HG02642 (cell line): ENCODE data around the gene CABLES1.
"Not testable (repeated sequence)": the region's sequence is repeated elsewhere in the genome, so short reads cannot be mapped to it uniquely, and the experiment has no call there.

Source experiments
- ATAC-seq: cut with Tn5 transposase; IDR thresholded peaks from one replicate; pipeline ENCODE4 v1.9.1; 2021; ENCODE audit warnings: mild to moderate bottlenecking; ENCODE audit not compliant: unreplicated experiment, poor library complexity

Gene CABLES1

GRCh38 chr18:23280844-23281243 lies 145.6 kb downstream of the CABLES1 start:
- ATAC-seq = no peak

GRCh38 chr18:23281626-23282436 lies 146.5 kb downstream of the CABLES1 start:
- no peak for ATAC-seq

GRCh38 chr18:23282437-23282781 lies 147.1 kb downstream of the CABLES1 start:
- no peak for ATAC-seq

- ATAC-seq = peak; percentile 84
Measured at GRCh38 chr18:23283916-23284430, 148.7 kb downstream of the CABLES1 start.

GRCh38 chr18:23284629-23285028 lies 149.3 kb downstream of the CABLES1 start:
- no peak for ATAC-seq

GRCh38 chr18:23285581-23285980 lies 150.3 kb downstream of the CABLES1 start:
- not testable (repeated sequence) for ATAC-seq

- ATAC-seq = no peak
Measured at GRCh38 chr18:23291456-23292205, 156.3 kb downstream of the CABLES1 start.

GRCh38 chr18:23300231-23300805 lies 165.0 kb downstream of the CABLES1 start:
- ATAC-seq = no peak

GRCh38 chr18:23301972-23302371 lies 166.7 kb downstream of the CABLES1 start:
- no peak for ATAC-seq

- ATAC-seq = no peak
Measured at GRCh38 chr18:23302511-23302850, 167.2 kb downstream of the CABLES1 start.

- ATAC-seq = no peak
Measured at GRCh38 chr18:23302851-23303527, 167.7 kb downstream of the CABLES1 start.

GRCh38 chr18:23306822-23307221 lies 171.5 kb downstream of the CABLES1 start:
- ATAC-seq = peak; percentile 49

GRCh38 chr18:23307567-23308295 lies 172.4 kb downstream of the CABLES1 start:
- peak; percentile 65 for ATAC-seq
